Endothelial cell (in vitro differentiated cells): ENCODE results near the gene KIF16B. TPM values are rescaled to one million over a fixed set of nuclear protein-coding genes. Genes with fewer than 3 reads are reported as not detected.
A peak's percentile ranks its signal among the peaks of the same experiment; 100 is the strongest.

ENCODE experiments used
- DNase-seq: peaks from one replicate; pipeline ENCODE4 v3.0.0; 2021; ENCODE audit warnings: low spot score
- H3K27ac Mint-ChIP-seq: one replicate; pipeline ENCODE4 v1.8.0; 2021; ENCODE audit warnings: mixed read lengths, inconsistent platforms; ENCODE audit not compliant: unreplicated experiment
- H3K27me3 Mint-ChIP-seq: one replicate; pipeline ENCODE4 v1.8.0; 2021; ENCODE audit warnings: mild to moderate bottlenecking, moderate library complexity, mixed read lengths, inconsistent platforms; ENCODE audit not compliant: unreplicated experiment
- H3K36me3 Mint-ChIP-seq: one replicate; pipeline ENCODE4 v1.8.0; 2021; ENCODE audit warnings: mild to moderate bottlenecking, low read depth, mixed read lengths, inconsistent platforms; ENCODE audit not compliant: unreplicated experiment
- H3K4me1 Mint-ChIP-seq: one replicate; pipeline ENCODE4 v1.8.0; 2021; ENCODE audit warnings: mild to moderate bottlenecking, mixed read lengths, inconsistent platforms; ENCODE audit not compliant: unreplicated experiment
- H3K4me3 Mint-ChIP-seq: one replicate; pipeline ENCODE4 v1.8.0; 2021; ENCODE audit warnings: mild to moderate bottlenecking, mixed read lengths, inconsistent platforms; ENCODE audit not compliant: unreplicated experiment
- H3K9me3 Mint-ChIP-seq: one replicate; pipeline ENCODE4 v1.8.0; 2021; ENCODE audit warnings: mixed read lengths, inconsistent platforms; ENCODE audit not compliant: unreplicated experiment
- total RNA-seq: library from RNA; stranded (reverse); fragmentation: NEBNext Ultra II Directional; extraction: Animal tissue kit (Norgen Biotek cat#: 25700); gene quantifications from one replicate; pipeline ENCODE4 v1.2.1, GENCODE V29; 2021; ENCODE audit not compliant: unreplicated experiment
- TF ChIP-seq, protein P1 (sequence below): fragments of 200-600 bp; sonication (generic); IDR thresholded peaks from one replicate; pipeline ENCODE4 v1.5.0; 2021; ENCODE audit warnings: antibody characterized with exemption; ENCODE audit not compliant: unreplicated experiment

Gene KIF16B
- total RNA-seq, 1 donor from 2014 or later = 10.5 TPM

DNA sequence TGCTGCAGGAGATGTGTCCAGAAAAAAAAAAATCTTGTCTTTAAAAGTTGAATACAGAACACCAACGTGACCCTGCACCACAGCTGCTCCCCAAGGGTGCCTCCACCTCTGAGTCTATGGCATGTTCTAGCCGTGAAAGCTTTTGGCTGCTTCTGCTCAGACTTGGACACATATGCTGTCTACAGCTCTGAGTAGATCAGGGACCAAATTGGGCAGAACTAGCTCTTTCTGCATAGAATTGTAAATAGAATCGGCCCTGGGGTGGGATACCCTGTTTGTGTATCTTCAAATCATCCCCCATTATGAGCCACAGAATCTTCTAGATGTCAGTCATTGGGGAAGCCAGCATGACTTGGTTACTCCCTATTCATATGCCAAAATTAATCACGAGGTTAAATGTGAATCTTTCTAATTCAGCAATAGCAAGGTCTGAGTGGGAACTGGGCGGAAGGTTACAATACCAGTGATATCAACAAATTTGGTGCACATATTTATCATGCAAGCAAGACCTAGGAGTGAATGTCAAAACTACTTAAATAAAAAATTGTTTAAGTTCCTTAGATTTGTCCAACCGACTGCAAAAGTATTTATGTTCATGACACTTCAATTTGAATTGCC lies 302.8 kb downstream of the KIF16B start:
- Mint-ChIP-seq H3K4me3 (no peak overlapping the region), H3K27me3 (peaks cover 2% of the 10 kb centered on the region), H3K27ac (no peak overlapping the region), H3K36me3 (peaks cover 21% of the 10 kb centered on the region), H3K9me3 (peaks cover 8% of the 10 kb centered on the region), H3K4me1 (peaks cover under 1% of the 10 kb centered on the region)
- DNase-seq = no peak
- TF ChIP-seq, protein P1, sequence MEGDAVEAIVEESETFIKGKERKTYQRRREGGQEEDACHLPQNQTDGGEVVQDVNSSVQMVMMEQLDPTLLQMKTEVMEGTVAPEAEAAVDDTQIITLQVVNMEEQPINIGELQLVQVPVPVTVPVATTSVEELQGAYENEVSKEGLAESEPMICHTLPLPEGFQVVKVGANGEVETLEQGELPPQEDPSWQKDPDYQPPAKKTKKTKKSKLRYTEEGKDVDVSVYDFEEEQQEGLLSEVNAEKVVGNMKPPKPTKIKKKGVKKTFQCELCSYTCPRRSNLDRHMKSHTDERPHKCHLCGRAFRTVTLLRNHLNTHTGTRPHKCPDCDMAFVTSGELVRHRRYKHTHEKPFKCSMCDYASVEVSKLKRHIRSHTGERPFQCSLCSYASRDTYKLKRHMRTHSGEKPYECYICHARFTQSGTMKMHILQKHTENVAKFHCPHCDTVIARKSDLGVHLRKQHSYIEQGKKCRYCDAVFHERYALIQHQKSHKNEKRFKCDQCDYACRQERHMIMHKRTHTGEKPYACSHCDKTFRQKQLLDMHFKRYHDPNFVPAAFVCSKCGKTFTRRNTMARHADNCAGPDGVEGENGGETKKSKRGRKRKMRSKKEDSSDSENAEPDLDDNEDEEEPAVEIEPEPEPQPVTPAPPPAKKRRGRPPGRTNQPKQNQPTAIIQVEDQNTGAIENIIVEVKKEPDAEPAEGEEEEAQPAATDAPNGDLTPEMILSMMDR = no peak

DNA sequence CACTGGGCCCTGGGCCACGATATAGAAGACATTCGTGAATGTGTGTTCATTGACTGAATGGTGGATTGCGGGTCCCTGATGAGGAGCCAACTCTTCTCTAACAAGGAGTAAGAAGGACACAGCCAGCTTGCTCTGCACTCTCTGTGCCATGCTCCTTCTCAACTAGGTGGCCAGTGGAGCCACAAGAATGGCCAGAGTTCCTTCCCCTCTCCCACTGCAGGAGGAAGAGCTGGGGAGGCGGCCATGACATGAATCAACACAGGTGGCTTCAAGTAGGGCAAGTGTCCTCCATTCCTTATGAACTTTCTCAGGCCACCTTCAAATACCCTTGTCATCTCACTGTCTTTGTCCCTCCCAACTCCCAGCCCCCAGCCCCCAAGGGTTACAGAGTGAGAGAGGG lies 305.7 kb downstream of the KIF16B start:
- Mint-ChIP-seq H3K4me1 (peaks cover 21% of the 10 kb centered on the region), H3K27me3 (peaks cover 8% of the 10 kb centered on the region), H3K27ac (no peak overlapping the region), H3K9me3 (peaks cover 10% of the 10 kb centered on the region), H3K4me3 (no peak overlapping the region), H3K36me3 (peaks cover 23% of the 10 kb centered on the region)
- no peak for DNase-seq
- TF ChIP-seq, protein P1 = no peak

DNA sequence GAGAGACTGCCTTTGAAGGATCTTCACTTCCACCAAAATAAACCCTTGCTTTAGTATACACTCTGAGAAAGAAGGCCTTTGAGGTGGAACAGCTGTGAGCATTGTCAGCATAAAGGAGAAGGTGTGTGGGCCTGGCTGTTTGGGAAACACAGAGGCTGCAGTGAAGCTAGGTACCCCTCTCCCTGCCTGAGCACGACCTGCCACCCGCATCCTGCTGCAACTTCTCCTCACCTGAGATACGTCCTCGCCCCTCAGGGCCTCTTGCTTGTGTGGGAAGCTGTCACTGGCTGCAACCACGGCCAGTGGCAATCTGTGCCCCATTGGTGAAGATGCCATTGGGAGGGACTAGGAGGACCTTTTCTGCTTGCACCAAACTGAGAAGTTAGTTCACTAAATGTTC lies 307.9 kb downstream of the KIF16B start:
- no peak for DNase-seq
- Mint-ChIP-seq H3K27me3 (peaks cover 8% of the 10 kb centered on the region), H3K9me3 (peaks cover 10% of the 10 kb centered on the region), H3K4me1 (peaks cover 33% of the 10 kb centered on the region), H3K4me3 (peak overlapping the region; percentile 83), H3K27ac (no peak overlapping the region), H3K36me3 (peaks cover 23% of the 10 kb centered on the region)
- TF ChIP-seq, protein P1 = no peak

DNA sequence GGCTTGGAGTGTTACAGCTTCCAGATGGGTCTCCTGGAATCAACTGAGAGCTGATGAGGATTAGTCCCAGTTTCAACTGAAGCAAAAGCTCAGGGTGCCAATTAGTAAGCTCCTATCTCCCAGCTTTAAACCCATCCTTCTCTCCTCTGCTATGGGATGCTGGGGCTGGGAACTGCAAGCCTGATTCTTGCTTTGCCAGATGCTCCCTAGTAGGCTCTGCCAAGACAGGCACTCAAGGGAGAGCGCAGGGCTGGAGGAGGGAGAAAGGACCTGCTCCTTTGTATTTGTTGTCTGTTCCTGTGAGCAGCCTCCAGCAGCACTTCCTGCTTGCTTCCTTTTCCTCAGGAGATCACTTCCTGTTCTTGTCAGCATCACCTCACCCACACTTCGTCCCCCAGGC lies 309.7 kb downstream of the KIF16B start:
- peak overlapping the region; percentile 19 for H3K27ac Mint-ChIP-seq
- no peak overlapping the region for H3K4me3 Mint-ChIP-seq
- DNase-seq = peak; percentile 32
- H3K27me3 Mint-ChIP-seq = peaks cover 13% of the 10 kb centered on the region
- H3K4me1 Mint-ChIP-seq = peaks cover 33% of the 10 kb centered on the region
- peaks cover 28% of the 10 kb centered on the region for H3K36me3 Mint-ChIP-seq
- peaks cover 10% of the 10 kb centered on the region for H3K9me3 Mint-ChIP-seq
- TF ChIP-seq, protein P1 = no peak

DNA sequence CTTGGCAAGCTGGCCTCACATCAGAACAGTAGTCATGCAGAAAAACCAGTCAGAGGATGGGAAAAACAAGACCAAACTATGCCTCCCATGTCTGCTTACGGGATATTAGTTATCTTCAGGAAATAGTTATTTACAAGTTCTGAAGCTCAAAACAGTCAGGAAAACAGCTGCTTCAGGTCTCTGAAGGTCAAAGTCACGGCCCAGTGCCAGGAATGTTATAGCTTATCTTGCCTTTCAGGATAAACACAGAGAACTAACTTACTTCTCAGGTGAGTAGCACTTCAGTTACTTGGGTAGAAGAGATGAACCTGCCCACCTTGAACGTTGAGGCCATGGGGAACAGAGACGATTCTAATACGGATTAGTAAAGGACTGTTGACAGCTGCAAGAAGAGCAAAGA lies 310.7 kb downstream of the KIF16B start:
- TF ChIP-seq, protein P1 = no peak
- Mint-ChIP-seq H3K4me3 (no peak overlapping the region), H3K4me1 (peaks cover 33% of the 10 kb centered on the region), H3K27ac (no peak overlapping the region), H3K36me3 (peaks cover 26% of the 10 kb centered on the region), H3K9me3 (peaks cover 10% of the 10 kb centered on the region), H3K27me3 (peaks cover 13% of the 10 kb centered on the region)
- DNase-seq = no peak
